ENCODE data around the gene DAGLB. TPM values are rescaled to one million over a fixed set of nuclear protein-coding genes. Genes with fewer than 3 reads are reported as not detected.
"Not testable (repeated sequence)": the region's sequence is repeated elsewhere in the genome, so short reads cannot be mapped to it uniquely, and the experiment has no call there.

Gene DAGLB
- polyA plus RNA-seq, 1 experiment = 25.3 TPM

DNA sequence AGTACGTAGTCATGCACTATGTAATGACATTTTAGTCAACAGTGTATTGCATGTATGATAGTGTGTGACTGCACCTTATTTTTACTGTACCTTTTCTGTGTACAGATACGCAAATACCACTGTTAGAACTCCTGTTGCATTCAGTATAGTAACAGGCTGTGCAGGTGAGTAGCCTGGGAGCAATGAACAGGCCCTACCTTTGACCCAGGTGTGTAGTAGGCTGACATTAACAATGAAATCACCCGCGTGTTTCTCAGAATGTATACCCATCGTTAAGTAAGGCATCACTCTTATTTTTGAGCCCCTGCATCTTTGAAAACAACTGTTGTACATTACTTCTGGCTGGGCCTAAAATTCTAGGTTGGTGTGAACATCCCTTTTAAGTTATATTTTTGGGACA is 41.6 kb downstream of the DAGLB start:
- no peak for DNase-seq (ENCODE audit: low read depth, low spot score)
- Histone ChIP-seq H3K4me3 (ENCODE audit: low read depth, low read length) (no peak overlapping the region), H3K27ac (ENCODE audit: low read depth, low read length) (no peak overlapping the region), H3K9me3 (ENCODE audit: control insufficient read depth, insufficient read depth, low read length) (peaks cover 12% of the 10 kb centered on the region), H3K27me3 (ENCODE audit: control insufficient read depth, insufficient read depth, low read length) (no peaks in the 10 kb centered on the region)
- TF ChIP-seq, protein P1, sequence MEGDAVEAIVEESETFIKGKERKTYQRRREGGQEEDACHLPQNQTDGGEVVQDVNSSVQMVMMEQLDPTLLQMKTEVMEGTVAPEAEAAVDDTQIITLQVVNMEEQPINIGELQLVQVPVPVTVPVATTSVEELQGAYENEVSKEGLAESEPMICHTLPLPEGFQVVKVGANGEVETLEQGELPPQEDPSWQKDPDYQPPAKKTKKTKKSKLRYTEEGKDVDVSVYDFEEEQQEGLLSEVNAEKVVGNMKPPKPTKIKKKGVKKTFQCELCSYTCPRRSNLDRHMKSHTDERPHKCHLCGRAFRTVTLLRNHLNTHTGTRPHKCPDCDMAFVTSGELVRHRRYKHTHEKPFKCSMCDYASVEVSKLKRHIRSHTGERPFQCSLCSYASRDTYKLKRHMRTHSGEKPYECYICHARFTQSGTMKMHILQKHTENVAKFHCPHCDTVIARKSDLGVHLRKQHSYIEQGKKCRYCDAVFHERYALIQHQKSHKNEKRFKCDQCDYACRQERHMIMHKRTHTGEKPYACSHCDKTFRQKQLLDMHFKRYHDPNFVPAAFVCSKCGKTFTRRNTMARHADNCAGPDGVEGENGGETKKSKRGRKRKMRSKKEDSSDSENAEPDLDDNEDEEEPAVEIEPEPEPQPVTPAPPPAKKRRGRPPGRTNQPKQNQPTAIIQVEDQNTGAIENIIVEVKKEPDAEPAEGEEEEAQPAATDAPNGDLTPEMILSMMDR (IDR thresholded peaks at IDR 0.05; ENCODE audit: low read depth, low read length) = no peak
- ChIA-PET POLR2A (no interaction called here), CTCF (no interaction called here)

DNA sequence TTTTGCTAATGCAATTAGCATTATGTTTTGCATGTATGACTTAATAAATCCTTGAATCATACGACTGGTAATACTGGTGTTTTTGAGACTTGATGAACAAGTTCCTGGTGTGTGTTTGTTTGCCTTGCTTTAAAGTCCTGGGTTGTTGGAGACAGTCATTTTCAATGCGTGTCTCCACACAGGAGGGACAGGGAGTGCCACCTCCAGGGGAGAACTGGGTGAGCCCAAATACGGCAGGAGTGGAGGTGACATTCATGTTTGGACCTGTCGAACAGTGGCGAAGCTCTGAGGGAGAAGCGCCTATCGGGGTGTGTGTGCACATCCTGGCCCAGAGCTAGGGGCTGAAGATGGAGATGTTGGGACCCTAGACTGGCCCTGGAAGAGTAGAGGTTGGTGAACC is 43.8 kb downstream of the DAGLB start:
- CTCF ChIA-PET = no interaction called here
- TF ChIP-seq, protein P1 (IDR thresholded peaks at IDR 0.05; ENCODE audit: low read depth, low read length) = no peak

DNA sequence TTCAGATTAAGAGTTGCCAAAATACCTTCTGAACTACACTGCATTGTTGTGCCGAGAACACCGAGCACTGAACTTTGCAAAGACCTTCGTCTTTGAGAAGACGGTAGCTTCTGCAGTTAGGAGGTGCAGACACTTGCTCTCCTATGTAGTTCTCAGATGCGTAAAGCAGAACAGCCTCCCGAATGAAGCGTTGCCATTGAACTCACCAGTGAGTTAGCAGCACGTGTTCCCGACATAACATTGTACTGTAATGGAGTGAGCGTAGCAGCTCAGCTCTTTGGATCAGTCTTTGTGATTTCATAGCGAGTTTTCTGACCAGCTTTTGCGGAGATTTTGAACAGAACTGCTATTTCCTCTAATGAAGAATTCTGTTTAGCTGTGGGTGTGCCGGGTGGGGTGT is 45.0 kb downstream of the DAGLB start:
- H3K9me3 ChIP-seq (ENCODE audit: control insufficient read depth, insufficient read depth, low read length) = no peaks in the 10 kb centered on the region
- H3K4me3 ChIP-seq (ENCODE audit: low read depth, low read length) = no peak overlapping the region
- CTCF ChIA-PET = no interaction called here
- POLR2A ChIA-PET = no interaction called here
- TF ChIP-seq, protein P1 (IDR thresholded peaks at IDR 0.05; ENCODE audit: low read depth, low read length) = no peak
- no peak for DNase-seq (ENCODE audit: low read depth, low spot score)
- H3K27ac ChIP-seq (ENCODE audit: low read depth, low read length) = no peak overlapping the region
- H3K27me3 ChIP-seq (ENCODE audit: control insufficient read depth, insufficient read depth, low read length) = no peaks in the 10 kb centered on the region

More for the DNA sequence above, 43.8 kb downstream of the DAGLB start:
- no peaks in the 10 kb centered on the region for H3K27me3 ChIP-seq (ENCODE audit: control insufficient read depth, insufficient read depth, low read length)
- H3K27ac ChIP-seq (ENCODE audit: low read depth, low read length) = no peak overlapping the region
- POLR2A ChIA-PET = no interaction called here
- H3K9me3 ChIP-seq (ENCODE audit: control insufficient read depth, insufficient read depth, low read length) = no peaks in the 10 kb centered on the region
- DNase-seq (ENCODE audit: low read depth, low spot score) = no peak
- H3K4me3 ChIP-seq (ENCODE audit: low read depth, low read length) = no peak overlapping the region

DNA sequence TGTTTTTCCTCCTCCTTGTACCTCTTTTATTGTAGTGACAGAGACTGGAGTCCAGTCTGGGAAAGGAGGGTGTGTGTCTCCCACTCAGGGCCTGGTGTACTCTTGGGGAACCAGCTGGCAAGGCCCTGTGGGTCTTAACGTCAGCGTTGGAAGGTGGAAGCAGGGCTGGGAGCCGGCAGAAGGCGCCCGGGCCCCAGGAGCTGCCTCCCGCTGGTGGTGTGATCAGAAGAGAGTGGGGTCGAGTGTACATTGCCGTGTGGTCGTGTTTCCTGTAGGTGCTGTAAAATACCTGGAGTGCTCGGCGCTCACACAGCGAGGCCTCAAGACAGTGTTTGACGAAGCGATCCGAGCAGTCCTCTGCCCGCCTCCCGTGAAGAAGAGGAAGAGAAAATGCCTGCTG is 45.7 kb downstream of the DAGLB start:
- no peak overlapping the region for H3K27ac ChIP-seq (ENCODE audit: low read depth, low read length)
- CTCF ChIA-PET = no interaction called here
- no peaks in the 10 kb centered on the region for H3K27me3 ChIP-seq (ENCODE audit: control insufficient read depth, insufficient read depth, low read length)
- POLR2A ChIA-PET = no interaction called here
- no peak overlapping the region for H3K4me3 ChIP-seq (ENCODE audit: low read depth, low read length)
- TF ChIP-seq, protein P1 (IDR thresholded peaks at IDR 0.05; ENCODE audit: low read depth, low read length) = no peak
- DNase-seq (ENCODE audit: low read depth, low spot score) = no peak
- no peaks in the 10 kb centered on the region for H3K9me3 ChIP-seq (ENCODE audit: control insufficient read depth, insufficient read depth, low read length)

DNA sequence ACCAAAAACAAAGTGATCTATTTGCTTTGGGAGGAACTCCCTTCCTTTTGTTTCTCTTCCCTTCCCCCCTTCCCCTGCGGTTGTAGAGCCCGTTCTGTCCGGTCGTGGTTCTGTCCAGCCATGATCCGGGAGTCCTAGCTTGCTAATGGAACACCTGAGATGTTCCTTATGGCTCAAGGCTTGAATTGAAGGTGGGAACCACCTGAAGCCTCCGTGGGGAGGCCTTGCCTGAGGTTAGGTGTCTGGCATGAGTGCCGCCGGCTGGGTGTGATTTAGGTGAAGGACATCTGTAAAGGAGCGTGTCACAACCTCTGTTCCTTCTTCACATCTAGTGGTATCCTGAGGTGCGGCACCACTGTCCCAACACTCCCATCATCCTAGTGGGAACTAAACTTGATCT is 46.2 kb downstream of the DAGLB start:
- no peak for DNase-seq (ENCODE audit: low read depth, low spot score)
- TF ChIP-seq, protein P1 (IDR thresholded peaks at IDR 0.05; ENCODE audit: low read depth, low read length) = no peak
- Histone ChIP-seq H3K27ac (ENCODE audit: low read depth, low read length) (no peak overlapping the region), H3K4me3 (ENCODE audit: low read depth, low read length) (no peak overlapping the region), H3K9me3 (ENCODE audit: control insufficient read depth, insufficient read depth, low read length) (no peaks in the 10 kb centered on the region), H3K27me3 (ENCODE audit: control insufficient read depth, insufficient read depth, low read length) (no peaks in the 10 kb centered on the region)
- POLR2A ChIA-PET = no interaction called here
- CTCF ChIA-PET = no interaction called here

DNA sequence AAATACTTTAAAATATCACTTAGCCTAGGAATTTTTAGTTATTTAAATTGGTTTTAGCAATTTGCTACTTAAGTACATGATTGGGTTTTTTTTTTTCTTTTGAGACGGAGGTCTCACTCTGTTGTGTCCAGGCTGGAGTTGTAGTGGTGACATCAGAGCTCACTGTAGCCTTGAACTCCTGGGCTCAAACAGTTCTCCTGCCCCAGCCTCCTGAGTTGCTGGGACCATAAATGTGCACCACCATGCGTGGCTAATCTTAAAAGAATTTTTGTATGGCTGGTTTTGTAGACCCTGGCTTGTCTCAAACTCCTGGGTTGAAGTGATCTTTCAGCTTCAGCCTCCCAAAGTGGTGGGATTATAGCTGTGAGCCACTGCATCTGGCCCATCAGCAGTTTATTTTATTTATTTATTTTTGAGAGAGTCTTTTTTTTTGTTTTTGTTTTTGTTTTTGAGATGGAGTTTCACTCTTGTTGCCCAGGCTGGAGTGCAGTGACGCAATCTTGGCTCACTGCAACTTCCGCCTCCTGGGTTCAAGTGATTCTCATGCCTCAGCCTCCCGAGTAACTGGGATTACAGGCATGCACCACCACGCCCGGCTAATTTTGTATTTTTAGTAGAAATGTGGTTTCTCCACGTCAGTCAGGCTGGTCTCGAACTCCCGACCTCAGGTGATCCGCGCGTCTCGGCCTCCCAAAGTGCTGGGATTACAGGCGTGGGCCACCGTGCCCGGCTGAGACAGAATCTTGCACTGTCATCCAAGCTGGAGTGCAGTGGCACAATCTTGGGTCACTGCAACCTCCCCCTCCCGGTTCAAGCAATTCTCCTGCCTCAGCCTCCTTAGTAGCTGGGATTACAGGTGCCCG is 47.3 kb downstream of the DAGLB start:
- CTCF ChIA-PET = interaction anchor here (0.6 kb wide), 1 partner anchor 128 kb away, joined by 3 read pairs; no protein-coding TSS in a partner anchor
- DNase-seq (ENCODE audit: low read depth, low spot score) = not testable (repeated sequence)

More for the DNA sequence above, 47.3 kb downstream of the DAGLB start:
- POLR2A ChIA-PET; H3K9me3 ChIP-seq (ENCODE audit: control insufficient read depth, insufficient read depth, low read length); H3K27me3 ChIP-seq (ENCODE audit: control insufficient read depth, insufficient read depth, low read length); H3K27ac ChIP-seq (ENCODE audit: low read depth, low read length); H3K4me3 ChIP-seq (ENCODE audit: low read depth, low read length): not testable (repeated sequence)
